Right forelimb (tissue), 1 donor: Measurements from ENCODE around the gene DSG1.

Source experiments
- DNase-seq: peaks from one replicate; pipeline ENCODE4 v3.0.0-alpha.2; 2018

The DSG1 gene

DNA sequence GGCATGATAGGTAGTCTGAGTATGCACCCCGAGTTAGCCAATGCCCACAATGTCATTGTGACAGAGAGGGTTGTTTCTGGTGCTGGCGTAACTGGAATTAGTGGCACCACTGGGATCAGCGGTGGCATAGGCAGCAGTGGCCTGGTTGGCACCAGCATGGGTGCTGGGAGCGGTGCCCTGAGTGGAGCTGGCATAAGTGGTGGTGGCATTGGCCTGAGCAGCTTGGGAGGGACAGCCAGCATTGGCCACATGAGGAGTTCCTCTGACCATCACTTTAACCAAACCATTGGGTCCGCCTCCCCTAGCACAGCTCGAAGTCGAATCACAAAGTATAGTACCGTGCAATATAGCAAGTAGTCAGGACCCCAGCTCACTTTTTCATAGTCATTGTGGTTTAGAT lies 37.0 kb downstream of the DSG1 start:
- no peak for DNase-seq

DNA sequence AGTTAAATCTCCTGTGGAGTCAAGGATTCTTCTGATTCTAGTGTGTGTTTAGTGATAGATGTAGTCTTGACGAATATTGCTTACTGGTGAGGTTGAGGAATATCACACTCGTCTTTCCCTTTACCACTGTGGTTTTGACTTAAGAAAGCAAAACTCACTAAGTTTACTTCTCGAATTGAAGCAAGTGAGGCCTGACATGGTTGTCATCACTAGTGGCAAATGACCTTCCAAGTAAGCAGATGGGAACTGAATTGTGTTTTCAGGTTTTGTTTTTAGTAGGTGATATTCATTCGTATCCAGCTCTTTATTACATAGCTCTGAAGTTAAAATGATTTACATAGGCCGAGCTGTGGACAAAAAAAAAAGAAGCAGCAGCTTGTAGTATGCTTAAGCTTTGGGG lies 38.1 kb downstream of the DSG1 start:
- DNase-seq = no peak

DNA sequence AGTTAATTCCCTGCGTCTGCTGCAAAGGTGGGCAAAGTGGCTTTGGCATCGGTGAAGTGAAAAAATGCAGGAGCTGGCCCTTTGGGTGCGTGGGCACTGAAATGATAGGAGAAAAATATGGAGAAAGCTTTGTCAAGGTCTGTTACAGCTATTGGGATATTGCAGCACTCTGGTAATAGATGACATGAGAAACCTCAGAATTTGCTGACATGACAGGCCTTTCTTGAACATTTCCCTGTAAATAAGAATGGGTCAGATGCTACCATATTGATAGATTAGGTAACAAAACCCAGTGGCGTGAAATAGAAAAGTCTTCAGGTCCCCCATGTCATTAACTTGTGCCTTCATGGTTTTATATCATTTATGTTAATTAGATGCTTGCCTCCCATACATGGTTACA lies 46.2 kb downstream of the DSG1 start:
- DNase-seq = no peak

DNA sequence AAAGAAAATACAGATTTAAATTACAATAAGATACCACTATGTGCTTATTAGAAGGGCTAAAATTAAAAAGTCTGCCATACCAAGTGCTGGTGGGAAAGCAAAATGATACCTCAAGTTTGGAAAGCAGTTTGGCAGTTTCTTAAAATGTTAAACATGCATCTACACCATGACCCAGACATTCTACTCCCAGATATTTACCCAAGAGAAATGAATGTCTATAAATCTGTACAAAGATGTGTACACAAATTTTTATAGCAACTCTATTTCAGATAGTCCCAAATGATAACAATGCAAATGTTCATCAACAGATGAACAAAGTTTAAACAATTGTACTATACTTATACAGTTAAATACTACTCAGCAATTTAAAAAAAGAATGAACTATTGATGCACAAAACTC lies 51.5 kb downstream of the DSG1 start:
- no peak for DNase-seq

GRCh38 chr18:31371989-31372388 lies 54.0 kb downstream of the DSG1 start:
- DNase-seq = no peak

- no peak for DNase-seq
Observed at GRCh38 chr18:31373641-31374040, 55.7 kb downstream of the DSG1 start.

GRCh38 chr18:31376477-31376876 lies 58.5 kb downstream of the DSG1 start, which contains the start of gene DSG4:
Gene DSG4, plus strand, starts transcription at chr18:31376777. Its CDS starts 135 bp downstream, at chr18:31376912.
- no peak for DNase-seq

DNA sequence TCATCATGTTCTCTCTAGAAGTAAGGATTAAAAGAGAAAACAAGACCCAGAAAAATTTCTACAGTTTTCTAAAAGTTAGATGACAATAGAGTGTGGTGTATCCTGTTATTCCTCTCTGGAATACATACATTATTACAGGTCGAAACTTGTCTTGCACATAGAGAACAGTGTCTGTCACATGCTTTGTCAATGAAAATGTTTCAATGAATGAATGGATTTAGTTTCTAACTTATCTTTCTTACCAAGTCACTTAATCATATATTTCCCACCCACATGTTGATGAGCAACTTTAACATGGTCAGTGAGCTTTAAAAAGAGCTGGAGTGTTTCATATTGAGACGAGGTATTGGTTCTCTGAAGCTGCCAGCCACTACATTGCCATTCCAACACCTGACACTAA lies 63.0 kb downstream of the DSG1 start:
- no peak for DNase-seq

DNA sequence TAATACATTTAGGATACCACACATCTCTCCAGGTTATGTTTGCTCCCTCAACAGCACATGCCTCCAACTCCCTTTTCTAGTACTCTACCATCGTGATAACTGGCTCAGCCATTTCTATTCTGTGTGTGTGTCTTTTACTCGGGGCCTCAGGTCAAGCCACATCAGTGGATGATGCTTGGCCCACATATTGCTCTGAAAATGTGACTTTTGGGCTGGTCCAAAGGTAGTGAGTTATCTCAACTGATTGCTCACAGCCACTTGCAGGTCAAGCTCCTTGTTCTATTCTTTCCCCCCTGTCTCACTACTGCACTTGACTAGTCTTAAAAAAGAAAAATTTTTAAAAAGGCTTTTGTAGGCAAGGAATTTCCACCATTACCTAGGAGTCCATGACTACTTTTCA lies 64.1 kb downstream of the DSG1 start:
- no peak for DNase-seq

DNA sequence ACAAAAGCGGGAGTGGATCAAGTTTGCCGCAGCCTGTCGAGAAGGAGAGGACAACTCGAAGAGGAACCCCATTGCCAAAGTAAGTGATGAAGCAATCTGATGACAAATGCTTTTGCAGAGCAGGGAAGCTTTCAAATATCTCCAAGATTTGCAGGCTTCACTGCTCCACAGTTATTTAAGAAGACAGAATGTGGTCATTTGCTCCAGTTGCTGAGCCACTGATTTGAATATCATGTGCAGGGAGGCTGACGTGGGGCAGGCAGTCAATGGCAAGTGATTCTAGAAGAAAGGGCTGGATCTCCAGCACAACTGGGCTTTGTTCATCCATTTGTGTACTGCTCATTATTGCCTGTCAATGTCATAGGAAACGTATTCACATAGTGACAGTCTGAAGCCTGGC lies 68.8 kb downstream of the DSG1 start:
- no peak for DNase-seq

GRCh38 chr18:31393286-31393685 lies 75.3 kb downstream of the DSG1 start:
- no peak for DNase-seq

DNA sequence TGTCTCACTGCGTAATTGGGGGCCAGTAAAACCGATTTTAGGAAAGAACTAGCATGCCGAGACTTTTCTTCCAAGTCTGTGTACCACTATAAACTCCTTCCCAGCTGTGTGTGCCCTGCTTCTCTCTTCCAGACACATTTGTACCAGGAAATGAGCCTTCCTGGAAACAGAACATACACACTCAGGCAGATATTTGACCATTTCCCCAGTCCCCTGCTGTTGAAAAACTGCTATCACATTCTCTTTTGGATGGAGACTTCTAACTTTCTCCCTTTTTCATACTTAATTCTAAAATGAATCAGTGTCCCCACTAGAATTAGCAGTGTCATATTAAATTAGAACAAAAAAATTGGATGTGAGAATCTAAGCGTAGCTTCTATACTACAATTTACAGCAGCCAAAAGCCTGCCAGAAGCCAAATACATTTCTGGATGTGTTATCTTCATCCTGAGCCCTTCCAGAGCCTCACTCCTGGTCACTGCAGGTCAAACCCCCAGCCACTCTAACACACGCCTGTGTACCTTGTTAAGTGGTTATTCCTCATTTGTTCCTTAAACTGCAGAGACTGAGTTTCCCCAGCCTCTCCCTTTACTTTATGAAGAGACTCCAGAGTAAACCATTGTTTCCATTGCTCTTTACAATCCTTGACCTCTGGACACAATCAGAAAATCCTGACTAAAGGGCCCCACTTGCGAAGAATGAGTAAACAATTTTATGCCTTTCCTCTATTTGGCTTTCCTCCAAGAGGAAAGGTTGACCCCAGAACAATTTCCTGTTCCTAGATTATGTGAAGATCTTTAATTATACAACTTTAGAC lies 79.0 kb downstream of the DSG1 start:
- no peak for DNase-seq

- no peak for DNase-seq
Observed at GRCh38 chr18:31398191-31398590, 80.2 kb downstream of the DSG1 start.

GRCh38 chr18:31399306-31400032 lies 81.5 kb downstream of the DSG1 start:
- no peak for DNase-seq

- no peak for DNase-seq
Observed at GRCh38 chr18:31401156-31402025, 83.4 kb downstream of the DSG1 start.

DNA sequence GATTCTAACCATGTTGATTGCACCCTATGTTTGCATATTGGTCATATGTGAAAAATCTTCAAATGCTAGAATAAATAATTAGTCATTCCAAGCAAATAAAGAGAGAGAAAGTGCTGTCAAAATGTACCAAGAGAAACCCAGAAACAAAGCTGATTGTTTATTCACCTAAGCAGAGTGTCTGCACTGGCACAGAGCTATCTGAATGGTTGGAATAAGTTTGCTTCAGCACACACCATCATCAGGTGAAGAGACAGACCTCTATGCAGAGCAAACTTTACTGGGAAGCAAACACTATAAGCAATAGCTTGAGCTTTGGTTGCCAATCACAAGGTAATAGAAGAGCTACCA lies 84.0 kb downstream of the DSG1 start:
- no peak for DNase-seq

GRCh38 chr18:31403409-31403808 lies 85.4 kb downstream of the DSG1 start:
- DNase-seq = no peak
